CD4-positive, alpha-beta T cell (primary cell): ENCODE data around the gene PARK7. TPM values are rescaled to one million over a fixed set of nuclear protein-coding genes. Genes with fewer than 3 reads are reported as not detected.

ENCODE experiments used
- ATAC-seq: fragments of 200-7000 bp; cut with Tn5 transposase; one replicate; pipeline ENCODE4 v1.10.0; 2022; ENCODE audit warnings: mild to moderate bottlenecking; ENCODE audit not compliant: poor library complexity
- CTCF ChIA-PET: fragments of 350-600 bp; sonication (Branson Sonifier 250); formaldehyde crosslinking; loops from one replicate; lab custom pipeline; 2021; ENCODE audit warnings: antibody characterized with exemption, inconsistent platforms; lab: Charles Lee
- POLR2A ChIA-PET: fragments of 350-600 bp; sonication (Branson Sonifier 250); formaldehyde crosslinking; loops from one replicate; lab custom pipeline; 2021; ENCODE audit warnings: antibody characterized with exemption, inconsistent platforms; lab: Charles Lee
- DNase-seq, 14 experiments: peaks; one replicate each; pipeline ENCODE4 v3.0.0-alpha.2; 2013 to 2020; ENCODE audit warnings: mixed read lengths in 2 of 14
- H3K27ac ChIP-seq, 2 donors: one replicate each; pipeline versions ENCODE4 v1.5.1 to v1.7.0; 2013; ENCODE audit warnings: low read length in 2 of 2, low read depth in 1 of 2, mild to moderate bottlenecking in 1 of 2
- H3K27me3 ChIP-seq, 2 experiments: 1 replicate in 1 of 2; 2 replicates in 1 of 2; pipeline versions ENCODE4 v1.6.1 to v1.7.0; 2013; ENCODE audit warnings: low read length in 2 of 2, control low read depth in 1 of 2, mild to moderate bottlenecking in 1 of 2, moderate library complexity in 1 of 2; ENCODE audit not compliant: insufficient read depth in 2 of 2, control insufficient read depth in 1 of 2
- H3K36me3 ChIP-seq: one replicate; pipeline ENCODE4 v1.6.1; 2013; ENCODE audit warnings: low read length, control low read depth; ENCODE audit not compliant: insufficient read depth
- H3K4me1 ChIP-seq: one replicate; pipeline ENCODE4 v1.6.1; 2013; ENCODE audit warnings: low read length, control low read depth; ENCODE audit not compliant: insufficient read depth
- H3K4me3 ChIP-seq: one replicate; pipeline ENCODE4 v1.5.1; 2013; ENCODE audit warnings: mild to moderate bottlenecking, low read length, moderate library complexity
- H3K9me3 ChIP-seq, 2 experiments: 1 replicate in 1 of 2; 2 replicates in 1 of 2; pipeline versions ENCODE4 v1.6.1 to v1.7.0; 2013; ENCODE audit warnings: low read length in 2 of 2, mild to moderate bottlenecking in 2 of 2, control low read depth in 1 of 2, moderate library complexity in 1 of 2; ENCODE audit not compliant: control insufficient read depth in 1 of 2, insufficient read depth in 1 of 2
- H3K27ac Mint-ChIP-seq: one replicate; pipeline ENCODE4 v1.8.0; 2020; ENCODE audit warnings: mixed read lengths
- H3K27me3 Mint-ChIP-seq: one replicate; pipeline ENCODE4 v1.8.0; 2021; ENCODE audit warnings: mixed read lengths
- H3K36me3 Mint-ChIP-seq: one replicate; pipeline ENCODE4 v1.8.0; 2021; ENCODE audit warnings: low read depth, mixed read lengths
- H3K4me1 Mint-ChIP-seq: one replicate; pipeline ENCODE4 v1.8.0; 2021; ENCODE audit warnings: low read depth, mixed read lengths
- H3K4me3 Mint-ChIP-seq: one replicate; pipeline ENCODE4 v1.8.0; 2020; ENCODE audit warnings: mild to moderate bottlenecking, mixed read lengths
- H3K9me3 Mint-ChIP-seq: one replicate; pipeline ENCODE4 v1.8.0; 2020; ENCODE audit warnings: mixed read lengths
- intact Hi-C, 2 experiments: fragments of 100-400 bp; cut with DNase I in 1 of 2; cut with micrococcal nuclease in 1 of 2; formaldehyde crosslinking; loops; one replicate each; pipeline versions ENCODE4 v1.15.1 to v1.9.0; 2023 to 2025; cut with DNase I, micrococcal nuclease
- total RNA-seq, 174 experiments: library from RNA in 2 of 174; stranded (reverse) in 2 of 174; gene quantifications; one replicate each; pipeline ENCODE4 v1.2.3 and lab custom pipeline; 2021 to 2026
- TF ChIP-seq, protein P1 (sequence below): fragments of 200-600 bp; IDR thresholded peaks from one replicate; pipeline ENCODE4 v1.8.0; 2022; ENCODE audit warnings: antibody characterized with exemption, mild to moderate bottlenecking

Gene PARK7
- total RNA-seq, 2 experiments from 2014 or later: 57.7 to 62.4 TPM

DNA sequence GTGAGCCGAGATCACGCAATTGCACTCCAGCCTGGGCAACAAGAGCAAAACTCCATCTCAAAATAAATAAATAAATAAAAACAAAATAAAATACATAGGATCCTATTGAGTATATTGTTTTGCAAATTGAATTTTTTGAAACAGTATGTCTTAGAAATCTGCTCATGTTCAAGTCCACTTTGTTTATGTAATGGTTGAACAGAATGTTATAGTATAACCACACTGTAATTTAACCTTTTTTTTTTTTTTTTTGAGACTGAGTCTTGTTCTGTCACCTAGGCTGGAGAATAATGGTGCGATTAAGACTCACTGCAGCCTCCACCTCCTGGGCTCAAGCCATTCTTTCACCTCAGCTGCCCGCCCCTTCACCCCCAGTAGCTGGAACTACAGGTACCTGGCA, 31.4 kb downstream of the PARK7 start:
- POLR2A ChIA-PET: no interaction called here
- Histone ChIP-seq H3K9me3 (no peaks in the 10 kb centered on the region), H3K4me1 (no peaks in the 10 kb centered on the region), H3K27me3 (no peaks in the 10 kb centered on the region), H3K4me3 (no peak overlapping the region), H3K27ac (no peak overlapping the region), H3K36me3 (peaks cover 3% of the 10 kb centered on the region)
- CTCF ChIA-PET: no interaction called here
- H3K4me1 Mint-ChIP-seq: no peaks in the 10 kb centered on the region
- TF ChIP-seq, protein P1, sequence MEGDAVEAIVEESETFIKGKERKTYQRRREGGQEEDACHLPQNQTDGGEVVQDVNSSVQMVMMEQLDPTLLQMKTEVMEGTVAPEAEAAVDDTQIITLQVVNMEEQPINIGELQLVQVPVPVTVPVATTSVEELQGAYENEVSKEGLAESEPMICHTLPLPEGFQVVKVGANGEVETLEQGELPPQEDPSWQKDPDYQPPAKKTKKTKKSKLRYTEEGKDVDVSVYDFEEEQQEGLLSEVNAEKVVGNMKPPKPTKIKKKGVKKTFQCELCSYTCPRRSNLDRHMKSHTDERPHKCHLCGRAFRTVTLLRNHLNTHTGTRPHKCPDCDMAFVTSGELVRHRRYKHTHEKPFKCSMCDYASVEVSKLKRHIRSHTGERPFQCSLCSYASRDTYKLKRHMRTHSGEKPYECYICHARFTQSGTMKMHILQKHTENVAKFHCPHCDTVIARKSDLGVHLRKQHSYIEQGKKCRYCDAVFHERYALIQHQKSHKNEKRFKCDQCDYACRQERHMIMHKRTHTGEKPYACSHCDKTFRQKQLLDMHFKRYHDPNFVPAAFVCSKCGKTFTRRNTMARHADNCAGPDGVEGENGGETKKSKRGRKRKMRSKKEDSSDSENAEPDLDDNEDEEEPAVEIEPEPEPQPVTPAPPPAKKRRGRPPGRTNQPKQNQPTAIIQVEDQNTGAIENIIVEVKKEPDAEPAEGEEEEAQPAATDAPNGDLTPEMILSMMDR: no peak
- H3K36me3 Mint-ChIP-seq: peaks cover 25% of the 10 kb centered on the region
- no peak for DNase-seq
- H3K27ac Mint-ChIP-seq: no peak overlapping the region
- no peak overlapping the region for H3K4me3 Mint-ChIP-seq
- no peak for ATAC-seq
- no peaks in the 10 kb centered on the region for H3K27me3 Mint-ChIP-seq
- intact Hi-C loops: no loop called here
- H3K9me3 Mint-ChIP-seq: no peaks in the 10 kb centered on the region

DNA sequence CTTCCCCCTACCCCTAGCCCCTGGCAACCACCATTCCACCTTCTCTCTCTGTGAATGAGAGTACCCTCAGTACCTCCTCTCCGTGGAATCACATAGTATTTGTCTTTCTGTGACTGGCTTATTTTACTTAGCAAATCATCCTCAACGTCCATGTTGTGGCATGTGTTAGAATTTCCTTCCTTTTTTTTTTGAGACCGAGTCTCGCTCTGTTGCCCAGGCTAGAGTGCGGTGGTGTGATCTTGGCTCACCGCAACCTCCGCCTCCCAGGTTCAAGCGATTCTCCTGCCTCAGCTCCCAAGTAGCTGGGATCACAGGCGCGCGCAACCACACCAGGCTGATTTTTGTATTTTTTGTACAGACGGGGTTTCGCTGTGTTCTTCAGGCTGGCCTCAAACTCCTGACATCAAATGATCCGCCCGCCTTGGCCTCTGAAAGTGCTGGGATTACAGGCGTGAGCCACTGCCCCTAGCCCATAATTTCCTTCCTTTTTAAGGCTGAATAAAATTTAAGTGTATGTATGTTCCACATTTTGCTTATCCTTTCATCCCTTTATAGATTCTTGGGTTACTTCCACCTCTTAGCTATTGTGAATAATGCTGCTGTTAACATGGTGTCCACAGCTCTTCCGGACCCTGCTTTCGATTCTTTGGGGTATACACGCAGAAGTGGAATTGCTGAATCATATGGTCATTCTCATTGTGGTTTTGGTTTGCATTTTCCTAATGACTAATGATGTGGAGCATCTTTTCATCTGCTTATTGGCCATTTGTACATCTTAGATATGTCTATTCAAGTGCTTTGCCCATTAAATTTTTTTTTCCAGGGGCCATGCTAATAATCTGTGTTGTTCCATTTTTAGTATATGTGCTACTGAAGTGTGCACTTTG, 32.3 kb downstream of the PARK7 start:
- H3K4me1 ChIP-seq: no peaks in the 10 kb centered on the region
- Mint-ChIP-seq H3K9me3 (no peaks in the 10 kb centered on the region), H3K4me3 (no peak overlapping the region), H3K27me3 (no peaks in the 10 kb centered on the region), H3K27ac (no peak overlapping the region), H3K36me3 (peaks cover 23% of the 10 kb centered on the region), H3K4me1 (no peaks in the 10 kb centered on the region)
- peaks cover 2% of the 10 kb centered on the region for H3K36me3 ChIP-seq
- intact Hi-C loops: no loop called here
- no peak overlapping the region for H3K27ac ChIP-seq
- ATAC-seq (no peak), DNase-seq (no peak)
- no peaks in the 10 kb centered on the region for H3K27me3 ChIP-seq
- POLR2A ChIA-PET: no interaction called here
- no peak overlapping the region for H3K4me3 ChIP-seq
- no peaks in the 10 kb centered on the region for H3K9me3 ChIP-seq
- TF ChIP-seq, protein P1: no peak
- CTCF ChIA-PET: interaction anchor here (0.6 kb wide), 1 partner anchor 19 kb away, joined by 3 read pairs; no protein-coding TSS in a partner anchor

DNA sequence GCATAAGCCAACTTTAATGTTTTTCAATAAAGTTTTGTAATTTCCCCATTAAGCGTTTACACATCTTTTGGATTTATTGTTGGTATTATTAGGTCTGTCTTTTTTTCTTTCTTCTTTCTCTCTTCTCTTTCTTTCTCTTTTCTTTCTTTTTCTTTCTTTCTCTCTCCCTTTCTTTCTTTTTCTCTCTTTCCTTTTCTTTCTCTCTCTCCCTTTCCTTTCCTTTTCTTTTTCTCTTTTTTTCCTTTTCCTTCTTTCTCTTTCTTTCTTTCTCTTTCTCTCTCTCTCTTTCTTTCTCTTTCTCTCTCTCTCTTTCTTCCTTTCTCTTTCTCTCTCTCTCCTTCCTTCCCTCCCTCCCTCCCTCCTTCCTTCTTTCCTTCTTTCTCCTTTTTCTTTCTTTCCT, 33.3 kb downstream of the PARK7 start:
- H3K4me3 ChIP-seq: no peak overlapping the region
- Mint-ChIP-seq H3K27me3 (no peaks in the 10 kb centered on the region), H3K4me1 (no peaks in the 10 kb centered on the region), H3K9me3 (no peaks in the 10 kb centered on the region), H3K4me3 (no peak overlapping the region), H3K27ac (no peak overlapping the region), H3K36me3 (peaks cover 21% of the 10 kb centered on the region)
- no peaks in the 10 kb centered on the region for H3K4me1 ChIP-seq
- no peak overlapping the region for H3K27ac ChIP-seq
- H3K9me3 ChIP-seq: no peaks in the 10 kb centered on the region
- peaks cover under 1% of the 10 kb centered on the region for H3K36me3 ChIP-seq
- intact Hi-C loops: no loop called here
- ChIA-PET CTCF (no interaction called here), POLR2A (no interaction called here)
- TF ChIP-seq, protein P1: peak; percentile 28
- no peak for DNase-seq
- ATAC-seq: no peak
- no peaks in the 10 kb centered on the region for H3K27me3 ChIP-seq
